Peyer's patch (tissue), 4 donors: ENCODE results near the gene MXRA8. TPM values are rescaled to one million over a fixed set of nuclear protein-coding genes. Genes with fewer than 3 reads are reported as not detected.

Experiments used
- DNase-seq, 3 donors: peaks; one replicate each; pipeline ENCODE4 v3.0.0-alpha.2; 2017 to 2019
- H3K27ac ChIP-seq, 4 donors: fragments of 200-600 bp; sonication (generic); one replicate each; pipeline ENCODE4 v1.5.1; 2016 to 2019
- H3K27me3 ChIP-seq, 2 donors: fragments of 200-600 bp; sonication (generic); one replicate each; pipeline ENCODE4 v1.5.1; 2019
- H3K36me3 ChIP-seq, 3 donors: fragments of 200-600 bp; sonication (generic); one replicate each; pipeline ENCODE4 v1.5.1; 2016 to 2019
- H3K4me1 ChIP-seq, 4 donors: fragments of 200-600 bp; sonication (generic); one replicate each; pipeline ENCODE4 v1.5.1; 2016 to 2019
- H3K4me3 ChIP-seq, 4 donors: fragments of 200-600 bp; sonication (generic); 1 replicate in 3 of 4; 2 replicates in 1 of 4; pipeline ENCODE4 v1.5.1; 2016 to 2019; ENCODE audit warnings: mild to moderate bottlenecking in 1 of 4
- H3K9me3 ChIP-seq, 4 donors: fragments of 200-600 bp; sonication (generic); one replicate each; pipeline ENCODE4 v1.5.1; 2016 to 2019; ENCODE audit warnings: mild to moderate bottlenecking in 1 of 4
- POLR2A ChIP-seq, 2 donors: fragments of 450-650 bp; IDR thresholded peaks; one replicate each; pipeline ENCODE4 v1.5.1; 2017; ENCODE audit warnings: antibody characterized with exemption in 2 of 2, mild to moderate bottlenecking in 2 of 2, moderate library complexity in 2 of 2
- total RNA-seq, 4 donors: library from RNA; depleted of rRNA; stranded (reverse); fragments of >200 nt; gene quantifications; one replicate each; pipeline ENCODE4 v1.1.0, GENCODE V29; 2016
- TF ChIP-seq, protein P1 (sequence below), 6 experiments: fragments of 450-650 bp in 4 of 6; fragments of 200-600 bp in 2 of 6; sonication (generic) in 1 of 6; IDR thresholded peaks; one replicate each; pipeline ENCODE4 v1.5.1; 2017 to 2019; ENCODE audit warnings: antibody characterized with exemption in 6 of 6, mild to moderate bottlenecking in 3 of 6, moderate library complexity in 1 of 6

The MXRA8 gene
- total RNA-seq, 4 donors from 2014 or later, result 11.7 to 56.1 (median 35.6) TPM

DNA sequence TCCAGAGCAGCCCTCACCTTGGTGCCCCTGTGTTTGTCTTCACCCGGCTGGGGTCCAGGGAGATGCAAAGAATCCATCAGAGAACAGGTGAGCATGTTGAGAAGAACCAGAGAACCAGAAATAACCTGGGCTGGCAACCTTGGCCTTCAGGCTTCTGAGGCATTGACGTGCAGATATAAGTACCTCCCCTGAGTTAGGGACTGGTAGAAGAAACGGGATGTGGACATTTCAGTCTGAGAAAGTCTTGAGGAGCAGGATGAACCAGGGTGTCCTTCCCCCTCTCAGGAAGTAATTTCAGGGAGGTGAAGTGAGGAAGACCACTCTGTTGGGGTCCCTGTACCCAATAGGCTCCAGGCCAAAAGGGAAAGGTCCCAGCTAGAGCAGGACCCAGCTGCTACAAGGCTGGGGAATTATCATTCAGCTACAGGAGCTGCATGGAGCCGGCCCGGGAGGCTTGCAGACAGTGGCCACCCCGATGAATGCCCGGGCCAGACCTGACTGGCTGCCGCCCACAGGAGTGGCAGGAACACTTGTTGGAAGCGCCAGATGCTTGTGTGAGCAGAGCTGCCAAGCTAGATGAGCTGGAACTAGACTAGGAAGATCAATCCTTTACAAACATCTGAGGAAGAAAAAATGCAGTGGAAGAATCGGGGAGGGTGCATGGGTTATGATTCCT, 18.3 kb upstream of the MXRA8 start:
- TF ChIP-seq, protein P1, sequence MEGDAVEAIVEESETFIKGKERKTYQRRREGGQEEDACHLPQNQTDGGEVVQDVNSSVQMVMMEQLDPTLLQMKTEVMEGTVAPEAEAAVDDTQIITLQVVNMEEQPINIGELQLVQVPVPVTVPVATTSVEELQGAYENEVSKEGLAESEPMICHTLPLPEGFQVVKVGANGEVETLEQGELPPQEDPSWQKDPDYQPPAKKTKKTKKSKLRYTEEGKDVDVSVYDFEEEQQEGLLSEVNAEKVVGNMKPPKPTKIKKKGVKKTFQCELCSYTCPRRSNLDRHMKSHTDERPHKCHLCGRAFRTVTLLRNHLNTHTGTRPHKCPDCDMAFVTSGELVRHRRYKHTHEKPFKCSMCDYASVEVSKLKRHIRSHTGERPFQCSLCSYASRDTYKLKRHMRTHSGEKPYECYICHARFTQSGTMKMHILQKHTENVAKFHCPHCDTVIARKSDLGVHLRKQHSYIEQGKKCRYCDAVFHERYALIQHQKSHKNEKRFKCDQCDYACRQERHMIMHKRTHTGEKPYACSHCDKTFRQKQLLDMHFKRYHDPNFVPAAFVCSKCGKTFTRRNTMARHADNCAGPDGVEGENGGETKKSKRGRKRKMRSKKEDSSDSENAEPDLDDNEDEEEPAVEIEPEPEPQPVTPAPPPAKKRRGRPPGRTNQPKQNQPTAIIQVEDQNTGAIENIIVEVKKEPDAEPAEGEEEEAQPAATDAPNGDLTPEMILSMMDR (IDR thresholded peaks at IDR 0.05), result no peak
- no peak for TF ChIP-seq POLR2A (IDR thresholded peaks at IDR 0.05)
- H3K27ac ChIP-seq, result no peak overlapping the region

DNA sequence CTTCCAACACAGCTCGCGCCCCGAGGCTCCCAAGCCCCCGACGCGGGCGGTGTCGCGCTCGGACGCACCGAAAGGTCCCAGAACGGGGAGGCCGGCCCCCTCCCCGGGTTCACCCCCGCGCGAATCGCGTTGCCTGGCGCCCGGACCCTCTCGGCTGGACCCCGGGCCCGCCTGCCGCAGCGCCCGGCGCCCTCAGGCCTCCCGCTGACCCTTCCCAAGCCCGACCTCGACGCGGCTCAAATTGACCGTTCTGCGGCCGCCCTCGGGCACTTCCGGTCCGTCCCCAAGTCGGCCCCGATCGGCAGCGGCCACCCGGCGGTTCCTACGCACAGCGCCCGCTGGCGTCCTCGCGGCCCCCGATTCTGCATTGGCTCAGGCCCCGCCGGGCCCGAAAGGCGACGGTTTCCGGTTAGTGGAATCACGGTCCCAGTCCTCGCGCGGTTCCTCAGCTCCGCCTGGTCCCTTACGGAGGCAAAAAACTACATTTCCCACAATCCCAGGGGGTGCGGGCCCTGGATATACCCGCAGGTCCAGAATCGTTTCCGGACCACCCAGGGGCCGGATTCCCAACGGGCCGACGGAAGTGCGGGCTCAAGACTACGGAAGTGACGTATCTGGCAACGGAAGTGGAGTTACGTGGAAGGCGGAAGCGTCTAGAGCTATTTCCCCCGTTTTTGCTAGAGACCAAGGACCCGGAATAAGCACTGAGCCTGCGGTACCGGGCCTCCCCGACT, 16.7 kb upstream of the MXRA8 start, which contains the start of gene AURKAIP1:
Gene AURKAIP1 (minus strand): TSS at position 279 of the 734 bp plus-strand sequence. CDS start 451 bp downstream, outside the sequence.
- peak; percentile 97 to 99 (median 97) for DNase-seq
- H3K27me3 ChIP-seq, result no peaks in the 10 kb centered on the region
- H3K27ac ChIP-seq, result peak within 1 kb of the TSS; percentile 89 to 96 (median 90)
- H3K36me3 ChIP-seq, result peaks cover 0 to 14% (median 0%) of the 10 kb centered on the region in 3 donors
- peak within 1 kb of the TSS; percentile 78 to 99 (median 91) for H3K4me3 ChIP-seq
- TF ChIP-seq, protein P1 (IDR thresholded peaks at IDR 0.05), result peak; percentile 23 to 57 (median 38)
- TF ChIP-seq POLR2A (IDR thresholded peaks at IDR 0.05), result peak; percentile 39 to 68
- H3K9me3 ChIP-seq, result no peaks in the 10 kb centered on the region
- peaks cover 0 to 36% (median 20%) of the 10 kb centered on the region in 4 donors for H3K4me1 ChIP-seq

More for the DNA sequence above, 18.3 kb upstream of the MXRA8 start:
- Histone ChIP-seq H3K27me3 (no peaks in the 10 kb centered on the region), H3K9me3 (no peaks in the 10 kb centered on the region), H3K4me1 (peaks cover 0 to 31% (median 17%) of the 10 kb centered on the region in 4 donors), H3K4me3 (no peak overlapping the region), H3K36me3 (peaks cover 0 to 20% (median 0%) of the 10 kb centered on the region in 3 donors)
- no peak for DNase-seq

DNA sequence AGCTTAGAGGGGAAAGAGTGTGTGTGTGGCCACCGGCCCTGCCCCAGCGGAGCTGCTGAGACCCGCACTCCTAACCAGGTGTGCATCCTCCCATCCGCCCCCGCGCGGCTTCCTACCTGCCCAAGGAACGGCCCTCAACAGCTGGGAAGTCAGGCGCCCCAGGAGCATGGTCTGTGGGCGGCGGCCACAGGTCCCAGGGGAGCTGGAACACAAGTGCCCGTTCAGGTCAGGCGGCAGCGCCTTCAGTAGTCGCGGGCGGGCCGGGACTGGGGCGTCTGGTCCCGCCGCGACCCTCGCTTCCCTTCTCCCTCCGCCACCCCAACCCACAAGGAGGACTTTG, 16.2 kb upstream of the MXRA8 start:
- peak overlapping the region; percentile 78 to 99 (median 91) for H3K4me3 ChIP-seq
- H3K36me3 ChIP-seq, result peaks cover 0 to 14% (median 0%) of the 10 kb centered on the region in 3 donors
- H3K27ac ChIP-seq, result peak overlapping the region; percentile 89 to 96 (median 90)
- H3K9me3 ChIP-seq, result no peaks in the 10 kb centered on the region
- peaks cover 0 to 36% (median 20%) of the 10 kb centered on the region in 4 donors for H3K4me1 ChIP-seq
- peak in 1 of 3 donors; percentile 36 for DNase-seq
- TF ChIP-seq POLR2A (IDR thresholded peaks at IDR 0.05), result no peak
- TF ChIP-seq, protein P1 (IDR thresholded peaks at IDR 0.05), result no peak
- no peaks in the 10 kb centered on the region for H3K27me3 ChIP-seq

DNA sequence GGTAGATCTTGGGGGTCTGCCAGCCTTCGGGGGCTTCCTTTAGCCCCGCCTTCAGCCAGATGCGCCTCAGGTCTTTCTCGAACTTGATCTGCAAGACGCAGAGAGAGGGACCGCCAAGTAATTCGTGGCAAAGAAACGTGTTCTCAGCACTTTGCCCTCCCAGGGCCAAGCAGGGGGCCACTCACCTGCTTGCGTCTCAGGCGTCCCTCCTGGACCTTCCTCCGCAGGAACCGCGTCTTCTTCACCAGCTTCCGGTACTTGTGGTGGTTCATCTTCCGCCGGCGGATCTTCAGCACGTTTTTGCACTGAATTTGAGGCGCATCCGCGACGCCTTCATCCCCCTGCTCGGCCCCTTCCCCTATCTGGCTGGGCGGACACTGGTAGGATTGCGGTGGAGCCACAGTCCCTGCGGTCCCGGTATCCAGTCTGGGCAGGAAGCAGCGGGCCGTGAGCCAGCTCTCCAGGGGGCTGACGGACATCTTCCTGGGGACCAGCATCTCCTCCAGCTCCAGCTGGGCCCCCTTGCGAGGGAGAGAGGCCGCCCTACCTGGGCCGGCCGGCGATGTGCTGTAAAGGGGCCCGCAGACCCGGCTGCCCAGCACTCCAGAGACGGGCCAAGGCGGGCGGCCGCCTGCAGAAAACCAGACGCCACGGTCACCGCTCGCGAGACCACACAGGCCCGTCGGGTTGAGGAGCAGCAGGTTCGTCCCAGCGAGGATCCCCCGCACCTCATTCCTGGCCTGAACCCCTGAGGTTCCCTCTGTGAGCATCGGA, 15.6 kb upstream of the MXRA8 start:
- H3K4me3 ChIP-seq, result peak overlapping the region; percentile 78 to 99 (median 91)
- peak overlapping the region; percentile 89 to 96 (median 90) for H3K27ac ChIP-seq
- TF ChIP-seq, protein P1 (IDR thresholded peaks at IDR 0.05), result no peak
- no peak for TF ChIP-seq POLR2A (IDR thresholded peaks at IDR 0.05)
- no peaks in the 10 kb centered on the region for H3K27me3 ChIP-seq
- no peak for DNase-seq
- H3K36me3 ChIP-seq, result peaks cover 0 to 14% (median 0%) of the 10 kb centered on the region in 3 donors
- peaks cover 0 to 36% (median 20%) of the 10 kb centered on the region in 4 donors for H3K4me1 ChIP-seq
- no peaks in the 10 kb centered on the region for H3K9me3 ChIP-seq
